HG03571 (cell line): ENCODE data around the gene FAM193B.
"Not testable (repeated sequence)": the region's sequence is repeated elsewhere in the genome, so short reads cannot be mapped to it uniquely, and the experiment has no call there.

Experiments
- ATAC-seq: cut with Tn5 transposase; IDR thresholded peaks from one replicate; pipeline ENCODE4 v1.9.1; 2021; ENCODE audit not compliant: unreplicated experiment

The FAM193B gene

DNA sequence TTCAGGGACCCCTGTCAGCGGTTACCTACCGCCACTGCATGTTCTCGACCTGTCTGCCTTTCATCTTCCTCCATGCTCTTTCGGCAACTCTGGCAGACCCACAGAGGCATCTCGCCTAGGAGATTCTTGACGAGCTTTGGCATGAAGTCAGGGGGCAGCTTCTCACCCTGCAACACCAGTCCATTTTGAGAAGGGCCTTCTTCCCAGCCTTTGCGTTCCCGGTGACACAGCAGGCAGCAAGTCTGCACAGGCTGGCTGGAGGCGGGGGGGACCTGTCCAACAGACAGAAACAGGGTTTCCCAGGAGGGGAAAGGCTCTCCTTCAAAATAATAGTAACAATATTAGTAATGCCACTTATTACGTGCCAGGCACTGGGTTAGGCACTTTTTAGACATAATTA, 15.5 kb downstream of the FAM193B start:
- no peak for ATAC-seq

DNA sequence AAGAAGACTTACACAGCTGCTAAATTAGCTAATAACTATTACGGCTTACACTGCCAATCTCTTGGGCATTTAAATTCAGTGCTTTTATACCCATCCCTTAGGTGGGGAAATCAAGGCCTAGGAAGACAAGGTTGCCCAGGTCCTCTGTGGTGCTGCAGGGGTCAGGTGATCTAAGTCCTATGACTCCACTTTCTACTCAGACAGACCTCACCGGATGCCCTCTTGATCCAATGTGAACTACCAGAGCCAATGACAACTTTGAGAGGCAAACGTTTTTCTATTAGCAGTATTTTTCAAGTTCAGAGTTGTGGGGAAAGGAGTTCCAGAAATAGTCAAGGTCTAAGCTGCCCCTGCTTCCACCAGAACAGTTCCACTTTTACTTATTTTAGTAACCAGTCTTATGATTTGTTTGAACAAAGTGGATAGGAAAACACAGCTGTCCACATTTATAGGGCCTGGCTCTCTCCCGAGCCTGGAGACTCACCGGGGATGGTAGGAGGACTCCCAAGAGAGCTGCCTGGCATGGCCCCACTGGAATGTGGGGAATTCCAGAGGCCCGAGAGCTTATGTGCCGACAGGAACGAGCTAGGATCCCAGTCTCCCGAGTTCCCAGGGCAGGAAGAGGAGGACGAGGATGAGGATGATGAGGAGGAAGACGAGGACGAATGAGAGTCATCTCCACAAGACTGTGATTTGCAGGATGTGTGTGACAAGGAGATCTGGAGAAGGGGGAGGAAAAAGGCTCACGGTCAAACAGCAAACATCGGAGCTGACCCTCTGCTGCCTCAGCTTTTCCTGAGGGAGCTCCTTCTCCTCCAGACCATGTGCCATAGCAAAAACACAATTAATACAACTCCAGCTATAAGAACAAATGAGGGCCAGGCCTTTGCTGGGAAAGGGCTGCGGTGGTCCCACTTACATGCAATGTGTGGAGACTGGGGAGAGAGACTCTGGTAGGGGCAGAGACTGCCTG, 16.7 kb downstream of the FAM193B start:
- no peak for ATAC-seq

DNA sequence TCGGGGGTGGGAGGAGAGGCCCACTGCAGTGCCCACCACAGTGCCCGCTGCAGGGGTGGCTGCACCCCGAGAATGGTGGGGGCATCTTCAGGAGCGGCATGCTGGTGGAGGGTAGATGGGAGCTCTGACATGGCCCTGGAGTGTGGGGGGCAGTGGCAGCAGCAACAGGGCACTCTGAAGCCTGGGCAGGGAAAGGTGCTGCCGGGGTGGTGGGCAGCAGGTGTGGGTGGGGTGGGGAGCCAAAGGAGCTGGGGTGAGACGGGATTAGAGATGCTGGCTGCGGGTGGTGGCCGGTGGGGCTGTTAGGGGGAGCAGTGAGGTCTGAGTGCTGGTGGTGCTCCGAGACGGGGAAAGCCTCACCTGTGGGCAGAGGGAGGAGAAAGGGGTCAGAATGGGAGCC, 18.0 kb downstream of the FAM193B start:
- no peak for ATAC-seq

DNA sequence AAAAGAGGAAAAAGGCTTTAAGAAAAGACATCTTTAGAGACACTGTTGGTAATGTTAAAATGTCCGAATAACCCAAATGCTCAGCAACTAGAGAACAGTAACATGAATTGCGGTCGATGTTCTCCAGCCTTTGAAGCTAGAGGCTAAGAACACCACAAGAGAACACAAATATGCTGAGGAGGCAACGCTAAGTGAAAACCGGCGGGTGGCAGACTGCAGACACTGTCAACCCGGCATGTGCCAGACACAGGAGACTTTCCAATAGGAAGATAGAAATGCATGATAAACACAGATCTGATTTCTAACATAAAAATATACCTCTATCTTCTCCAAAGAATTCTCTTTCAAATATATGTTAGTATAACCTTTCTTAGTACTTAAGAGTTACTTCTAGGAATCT, 19.2 kb downstream of the FAM193B start:
- ATAC-seq = no peak

DNA sequence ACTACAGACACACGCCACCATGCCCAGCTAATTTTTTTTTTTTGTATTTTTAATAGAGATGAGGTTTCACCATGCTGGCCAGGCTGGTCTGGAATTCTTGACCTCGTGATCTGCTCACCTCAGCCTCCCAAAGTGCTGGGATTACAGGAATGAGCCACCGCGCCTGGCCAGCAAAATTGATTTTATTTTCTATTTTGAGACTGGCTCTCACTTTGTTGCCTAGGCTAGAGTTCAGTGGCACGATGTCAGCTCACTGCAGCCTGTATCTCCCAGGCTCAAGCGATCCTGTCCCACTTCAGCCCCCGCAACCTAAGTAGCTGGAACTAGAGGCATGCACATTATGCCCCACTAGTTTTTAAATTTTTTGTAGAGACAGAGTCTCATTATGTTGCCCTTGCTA, 19.9 kb downstream of the FAM193B start:
- ATAC-seq = not testable (repeated sequence)

DNA sequence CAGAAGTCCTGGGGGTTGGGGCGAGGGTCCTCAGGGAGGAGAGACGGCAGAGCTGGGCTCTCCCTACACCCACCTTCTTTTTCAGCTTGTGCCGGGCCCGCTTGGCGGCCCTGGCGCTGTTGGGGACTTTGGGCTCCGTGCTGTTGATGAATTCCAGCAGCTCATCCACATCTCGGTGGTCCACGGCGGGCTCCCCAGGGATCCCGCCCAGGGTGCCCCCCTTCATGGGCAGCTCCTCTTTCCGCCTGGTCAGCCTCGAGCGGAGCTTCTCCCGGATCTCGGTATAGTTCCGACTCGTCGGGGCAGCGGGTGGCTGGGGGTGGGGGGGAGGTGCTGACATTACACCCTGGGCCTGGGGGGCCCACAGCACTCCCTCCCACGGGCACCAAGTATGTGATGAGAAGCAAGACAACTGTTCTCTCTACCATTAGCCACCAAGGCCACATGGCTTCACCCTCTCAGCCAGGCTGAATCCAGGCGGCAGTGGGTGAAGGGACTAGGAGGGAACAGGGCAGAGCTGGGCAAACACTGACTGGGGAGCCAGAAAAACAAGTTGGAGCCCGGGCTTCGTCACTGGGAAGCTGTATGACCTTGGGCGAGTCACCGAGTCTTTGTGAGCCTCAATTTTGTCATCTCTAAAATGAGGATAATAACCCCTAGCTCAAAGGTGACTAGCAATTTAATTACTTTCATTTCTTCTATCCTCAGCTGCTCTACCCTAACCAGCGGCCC, 23.0 kb downstream of the FAM193B start:
- no peak for ATAC-seq

DNA sequence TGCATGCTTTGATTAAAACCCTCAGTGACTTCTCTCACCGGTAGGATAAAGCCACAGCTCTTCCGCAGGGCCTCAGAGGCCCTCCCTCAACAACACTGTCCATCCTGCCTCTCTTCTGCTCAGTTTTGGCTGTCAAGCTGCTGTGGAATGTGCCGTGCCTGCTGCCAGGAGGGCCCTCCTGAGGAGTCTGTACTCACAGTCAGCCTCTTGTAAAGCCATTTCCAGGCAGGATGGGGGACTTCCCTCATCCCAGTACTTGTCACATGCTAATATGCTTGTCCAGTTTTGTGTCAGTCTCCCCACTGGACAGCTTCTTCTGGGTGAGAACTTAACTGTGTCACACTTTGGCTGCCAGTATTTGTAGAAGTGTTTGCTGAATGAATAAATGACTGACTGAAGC, 23.7 kb downstream of the FAM193B start:
- ATAC-seq = no peak

DNA sequence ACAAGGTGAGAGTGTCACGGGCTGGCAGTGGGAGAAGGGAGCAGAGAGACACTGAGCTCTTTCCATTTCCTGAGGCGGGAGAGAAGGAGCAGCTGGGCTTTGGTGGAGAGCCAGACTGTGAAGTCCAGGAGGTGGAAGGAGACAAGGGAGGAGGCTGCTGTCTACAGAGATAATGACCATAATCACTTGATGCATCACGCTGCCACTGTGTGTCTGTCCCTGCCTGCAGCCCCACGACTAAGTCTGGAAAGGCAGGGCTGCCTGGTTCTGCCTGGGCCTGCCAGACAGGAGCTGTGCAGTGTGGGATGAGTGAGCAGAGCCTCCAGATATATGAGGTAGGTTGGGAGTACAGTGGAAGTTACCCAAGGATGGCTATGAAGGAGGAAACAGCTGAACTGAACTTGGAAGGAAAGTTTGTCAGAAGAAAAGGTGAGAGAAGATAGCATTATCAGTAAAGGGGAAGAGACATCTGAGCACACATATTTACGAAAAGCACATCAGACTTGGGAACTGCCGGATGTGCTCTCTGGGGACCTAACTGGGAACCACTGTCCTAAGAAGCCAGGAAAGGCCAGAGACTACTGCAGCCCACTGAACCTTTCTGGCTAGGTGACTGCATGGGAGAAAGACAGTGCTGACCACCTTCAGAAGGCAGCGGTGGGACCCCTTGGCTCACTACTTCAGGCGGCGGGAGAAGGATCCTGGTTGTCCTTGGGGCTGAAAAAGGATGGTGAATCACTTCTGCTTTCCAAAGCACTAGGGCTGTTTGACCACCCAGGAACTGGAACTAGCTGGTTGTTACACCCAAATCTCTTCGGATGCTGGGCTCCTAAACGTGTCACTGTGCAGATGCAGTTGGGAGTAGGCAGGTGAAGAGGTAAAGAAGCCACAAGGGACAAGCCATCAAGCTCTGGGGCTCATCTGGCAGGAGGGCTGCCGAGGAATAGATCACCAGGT, 24.8 kb downstream of the FAM193B start:
- no peak for ATAC-seq

DNA sequence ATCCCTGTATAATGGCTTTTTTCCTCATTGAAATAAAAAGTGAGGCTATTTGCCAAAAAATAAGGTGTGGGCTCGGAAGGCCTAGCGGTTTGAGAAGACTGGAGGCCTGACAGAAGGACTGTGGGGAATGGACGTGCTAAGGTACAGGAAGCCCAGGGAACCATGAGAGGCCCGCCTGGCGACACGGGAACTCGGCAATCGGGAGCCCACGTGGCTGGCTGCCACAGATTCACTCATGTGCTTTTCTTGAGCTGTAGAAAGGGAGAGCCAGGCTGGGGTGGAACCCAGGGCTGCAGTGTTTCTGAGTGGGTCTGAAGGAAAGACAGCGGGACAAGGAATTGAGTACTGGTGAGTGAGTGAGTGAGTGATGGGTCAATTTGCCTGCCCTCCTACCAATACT, 25.7 kb downstream of the FAM193B start:
- ATAC-seq = no peak

DNA sequence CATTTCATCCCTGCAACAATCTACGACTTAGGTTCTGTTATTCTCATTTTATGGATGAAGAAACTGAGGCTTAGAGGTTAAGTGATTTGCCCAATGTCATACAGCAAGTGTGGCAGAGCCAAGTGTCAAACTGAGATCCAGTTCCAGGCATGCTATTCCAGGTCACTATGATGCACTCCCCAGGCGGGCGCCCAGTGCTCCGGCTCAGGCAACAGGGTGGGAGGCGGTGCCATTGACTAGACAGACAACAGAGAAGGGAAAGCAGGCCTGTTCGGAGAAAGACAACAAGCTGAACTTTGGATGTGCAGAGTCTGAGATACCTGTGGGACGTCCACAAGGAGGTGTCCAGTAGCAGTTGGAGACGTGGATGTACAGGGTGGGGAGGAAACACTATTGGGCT, 26.8 kb downstream of the FAM193B start:
- ATAC-seq = no peak

DNA sequence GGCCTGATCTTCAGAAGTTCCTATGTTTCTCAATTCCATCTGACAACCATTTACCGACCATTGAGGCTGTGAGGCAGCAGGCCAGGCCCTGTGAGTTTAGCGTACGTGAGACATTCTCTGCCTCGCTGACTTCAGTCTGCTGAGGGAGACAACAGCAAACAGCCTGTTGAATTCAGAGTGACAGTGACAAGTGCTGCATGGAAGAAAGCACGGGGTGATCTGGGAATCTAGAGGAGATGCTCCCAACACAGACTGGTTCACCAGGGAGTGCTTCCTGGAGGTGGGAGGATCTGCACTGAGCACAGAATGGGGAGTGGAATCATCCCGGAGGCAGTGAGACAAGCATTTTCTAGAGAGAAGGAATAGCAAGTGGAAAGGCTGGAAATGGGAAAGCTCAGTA, 27.6 kb downstream of the FAM193B start:
- no peak for ATAC-seq

DNA sequence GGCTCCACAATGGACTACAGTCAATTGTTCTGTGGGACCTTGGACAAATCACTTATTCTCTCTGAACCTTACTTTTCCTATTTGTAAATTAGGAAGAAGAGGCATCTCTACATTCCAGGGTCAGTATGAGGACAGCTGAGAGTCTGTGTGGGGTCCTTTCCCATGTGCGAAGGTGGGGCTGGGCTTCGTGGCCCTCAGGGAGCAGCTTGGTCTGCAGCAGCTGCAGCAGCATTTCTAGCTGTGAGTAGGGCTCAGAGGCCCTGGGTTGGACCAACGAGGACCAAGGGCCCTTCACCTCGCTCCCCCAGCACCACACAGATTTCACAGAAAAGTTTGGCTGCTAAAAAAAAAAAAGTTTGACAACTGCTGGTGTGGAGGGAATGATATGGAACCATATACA, 28.2 kb downstream of the FAM193B start:
- no peak for ATAC-seq

DNA sequence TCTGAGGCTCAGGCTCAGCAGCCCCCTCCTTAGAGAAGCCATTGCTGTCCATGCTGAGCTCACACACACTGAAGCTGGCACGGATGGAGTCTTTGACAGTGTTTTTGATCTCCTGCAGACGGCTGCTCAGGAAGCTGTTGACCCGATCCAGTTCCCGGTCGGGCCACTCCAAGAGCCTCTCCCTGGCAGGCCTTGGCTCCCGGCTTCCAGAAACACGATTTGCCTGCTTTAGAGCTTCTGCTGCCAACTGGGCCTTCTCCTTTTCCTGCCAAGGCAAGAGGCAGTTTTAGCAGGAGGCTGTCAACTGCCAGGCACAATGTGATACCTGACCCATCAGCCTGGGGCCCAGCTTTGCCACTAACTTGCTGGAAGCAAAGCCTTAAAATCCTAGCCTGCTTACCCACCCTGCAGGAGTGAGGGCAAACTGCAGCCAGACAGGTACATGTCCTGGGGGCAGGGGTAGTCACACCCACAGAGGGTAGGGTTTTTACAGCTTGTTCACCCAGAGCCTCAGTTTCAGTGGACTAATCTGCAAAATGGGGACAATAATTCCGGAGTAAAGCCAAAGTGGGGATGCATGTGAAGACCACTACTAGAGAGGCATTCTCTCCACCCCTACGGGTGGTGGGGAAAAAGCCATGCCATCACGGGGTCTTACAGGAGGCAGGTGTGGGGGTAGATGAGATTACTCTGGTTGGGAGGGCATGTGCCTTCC, 29.3 kb downstream of the FAM193B start:
- no peak for ATAC-seq

DNA sequence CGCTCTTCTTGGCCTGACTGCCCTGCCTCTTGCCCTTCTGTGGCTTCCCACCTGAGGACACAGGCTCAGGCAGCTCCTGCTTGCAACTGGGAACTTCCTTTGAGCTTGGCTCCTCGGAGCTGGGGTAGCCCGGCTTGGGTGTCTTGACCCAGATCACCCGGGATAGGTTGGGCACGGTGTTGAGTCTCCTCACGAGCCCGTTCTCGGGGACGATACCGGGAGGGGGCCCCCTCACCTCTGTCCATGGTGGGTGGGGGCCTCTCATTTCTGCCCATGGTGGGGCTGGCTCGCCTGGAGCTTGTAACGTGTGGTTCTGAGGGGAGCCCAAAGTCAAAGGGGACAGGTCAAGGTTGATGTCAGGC, 29.8 kb downstream of the FAM193B start:
- no peak for ATAC-seq

DNA sequence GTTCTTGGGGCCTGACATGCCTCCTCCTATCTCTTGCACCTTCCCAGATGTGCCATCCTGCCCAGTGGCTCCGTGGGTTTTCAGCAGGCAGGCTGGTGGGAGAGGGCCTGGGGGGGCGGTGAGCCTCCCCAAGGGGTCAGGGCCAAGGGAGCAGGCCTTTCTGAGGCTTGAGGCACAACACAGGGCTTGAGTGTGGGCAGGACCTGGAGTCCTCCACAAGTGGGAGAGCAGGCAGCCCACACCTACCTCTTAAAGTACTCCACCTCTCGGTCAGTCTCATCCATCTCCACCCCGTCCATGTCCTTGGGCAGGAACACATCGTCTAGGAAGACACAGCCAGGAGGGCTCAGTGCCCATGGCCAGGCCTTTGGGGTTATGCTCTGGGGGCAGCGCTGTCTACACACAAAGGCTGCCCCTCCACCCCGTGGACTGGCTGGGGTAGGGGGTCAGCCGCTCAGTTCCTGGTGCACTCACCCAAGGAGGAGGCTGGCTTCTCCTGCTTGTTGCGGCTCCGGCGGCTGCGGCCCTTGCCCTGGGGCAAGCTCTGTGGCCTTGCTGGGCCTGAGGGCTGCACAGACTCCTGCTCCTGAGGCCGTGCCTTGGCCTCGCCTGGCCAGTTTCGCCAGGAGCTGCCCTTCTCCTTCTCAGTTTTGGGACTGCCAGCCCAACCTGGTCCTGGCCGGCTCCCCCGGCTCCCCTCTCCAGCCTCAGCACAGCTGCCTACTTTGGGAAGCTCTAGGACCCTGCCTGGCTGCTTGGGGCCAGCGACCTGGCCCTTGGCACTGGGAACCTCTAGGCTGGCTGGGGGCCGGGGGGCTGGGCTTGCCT, 30.4 kb downstream of the FAM193B start:
- ATAC-seq = no peak

DNA sequence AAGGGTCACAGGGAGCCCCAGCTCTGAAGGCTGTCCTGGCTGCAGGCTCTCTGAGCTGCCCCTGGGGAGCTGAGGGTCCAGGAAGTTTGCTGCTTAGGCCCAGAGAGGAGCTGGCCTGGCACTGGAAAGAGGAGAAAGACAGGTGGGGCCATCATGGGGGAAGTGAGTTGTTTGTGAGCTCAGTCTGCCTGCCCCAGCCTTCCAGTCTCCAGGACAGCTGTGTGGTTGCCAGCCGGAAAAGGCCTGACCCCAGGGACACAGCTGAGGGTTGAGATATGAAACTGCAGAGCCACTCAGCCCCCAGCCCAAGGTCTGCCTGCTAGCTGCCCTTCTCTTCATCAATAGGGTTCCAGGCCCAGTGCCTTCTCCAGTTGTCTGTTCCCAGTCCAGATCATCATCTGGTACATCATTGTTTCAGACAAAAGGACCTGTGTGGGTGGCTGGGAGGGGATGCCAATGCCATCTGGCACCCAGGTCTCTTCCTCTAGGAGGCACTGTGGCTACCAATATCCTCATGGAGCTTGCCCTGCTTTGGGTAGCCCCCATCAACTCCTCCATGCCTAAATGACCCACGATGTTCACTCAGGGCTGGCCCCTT, 33.3 kb downstream of the FAM193B start:
- ATAC-seq = no peak

DNA sequence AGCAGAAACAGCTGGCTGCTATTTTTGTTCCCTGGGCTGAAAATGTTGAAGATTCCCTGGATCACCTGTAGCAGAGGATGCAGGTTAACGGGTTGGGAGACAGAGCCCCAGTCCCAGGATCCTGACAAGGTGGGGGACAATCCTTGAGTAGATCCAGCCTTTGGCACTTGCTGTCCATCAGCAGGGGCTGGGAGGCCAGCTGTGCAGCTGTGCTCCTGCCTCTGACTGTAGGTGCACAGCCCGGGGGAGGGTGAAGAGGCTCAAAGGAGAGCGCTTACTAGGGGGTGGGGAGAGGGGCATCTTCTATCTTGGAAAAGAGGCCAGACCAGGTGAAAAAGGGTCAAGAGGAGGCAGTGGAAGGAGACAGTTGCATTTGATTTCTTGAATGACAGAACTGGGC, 34.1 kb downstream of the FAM193B start:
- no peak for ATAC-seq

DNA sequence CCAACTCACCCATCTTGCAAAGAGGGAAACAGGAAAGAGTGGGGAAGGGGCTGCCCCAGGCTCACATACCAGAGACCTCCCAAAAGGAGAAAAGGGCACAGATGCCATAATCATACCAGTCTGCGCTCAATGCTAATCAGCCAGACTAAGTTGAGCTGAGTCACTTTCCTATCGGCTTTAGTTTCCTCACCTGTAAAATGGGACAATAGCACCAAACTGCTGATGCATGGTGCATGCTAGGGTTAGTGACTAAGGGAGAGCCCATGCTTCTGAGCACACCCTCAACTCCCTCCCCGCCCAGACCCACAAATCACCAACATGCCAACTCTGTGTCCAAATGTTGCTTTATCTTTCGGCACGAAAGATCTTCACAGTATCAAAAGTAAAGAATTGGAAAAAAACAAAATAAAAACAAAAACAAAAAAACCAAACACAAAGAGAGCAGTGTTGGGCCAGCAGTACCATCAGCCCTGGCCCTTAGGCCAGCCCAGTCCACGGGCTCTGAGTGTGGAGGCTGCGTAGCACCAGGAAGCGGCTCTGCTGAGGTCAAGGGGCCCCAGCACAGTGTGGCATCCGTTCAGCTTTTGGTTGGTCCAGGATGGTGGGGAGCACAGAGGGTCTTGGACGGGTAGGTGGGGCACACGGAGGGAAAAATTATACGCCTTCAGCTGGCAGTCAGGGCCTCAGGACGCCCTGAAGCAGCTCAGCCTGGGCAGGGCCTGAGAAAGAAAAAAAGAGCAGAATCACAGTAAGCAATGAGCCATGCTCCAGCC, 34.7 kb downstream of the FAM193B start:
- ATAC-seq = no peak
